ENCODE measurements around the gene ACVR1B. TPM values are rescaled to one million over a fixed set of nuclear protein-coding genes. Genes with fewer than 3 reads are reported as not detected.

ACVR1B gene
- total and polyA plus RNA-seq, 2 of the 8 experiments (the other 6 are each of a cell fraction or from before 2014, with no cell fraction given) = 16.0 to 19.2 TPM

DNA sequence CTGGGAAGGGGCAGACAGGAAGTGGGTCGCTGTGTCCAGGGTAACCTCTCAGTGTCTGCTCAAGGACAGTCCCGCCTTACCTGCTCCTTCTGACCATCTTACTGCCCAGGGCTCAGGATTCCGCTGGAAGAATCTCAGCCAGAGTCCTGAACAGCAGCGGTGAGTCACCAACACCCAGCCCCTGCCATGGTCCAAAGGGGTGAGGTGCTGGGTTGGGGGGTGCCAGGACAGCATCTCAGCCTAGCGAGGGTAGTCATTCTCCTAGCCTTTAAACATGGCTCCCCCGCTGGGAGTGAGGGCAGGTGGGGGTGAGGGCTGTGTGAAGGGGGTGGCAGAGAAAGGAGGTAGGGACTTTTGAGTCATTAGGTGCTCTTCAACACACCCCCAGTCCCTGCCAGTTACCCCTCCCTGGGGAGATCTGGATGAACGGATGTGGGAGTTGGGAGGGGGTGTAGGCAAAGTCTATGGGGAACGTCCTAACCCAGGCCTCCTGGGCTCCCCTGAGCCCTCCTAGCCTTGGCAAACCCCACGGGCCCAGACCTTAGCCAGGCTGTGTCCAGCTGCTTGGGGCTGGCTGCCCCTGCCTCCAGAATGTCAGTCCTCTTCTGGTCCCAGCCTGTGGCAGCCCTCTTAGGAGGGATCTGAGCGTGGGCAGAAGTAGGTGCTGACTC, 57.7 kb downstream of the ACVR1B start:
- no peak overlapping the region for H2BK5ac ChIP-seq (ENCODE audit: low read depth, low read length)
- no peak for DNase-seq (ENCODE audit: low read depth in 1 of 2, low spot score in 2 of 2)
- peak overlapping the region; percentile 90; the same call in 1 of the 2 replicates for H2BK20ac ChIP-seq (ENCODE audit: low read length)
- no peak overlapping the region for H3K56ac ChIP-seq (replicated peaks; ENCODE audit: insufficient read length, low read depth, low read length)
- peak overlapping the region; percentile 29 for H4K91ac ChIP-seq (replicated peaks; ENCODE audit: insufficient read length, low read length)
- no peak overlapping the region for H3K4ac ChIP-seq (replicated peaks; ENCODE audit: insufficient read length, low read depth, low read length)
- no peak overlapping the region for H3K23ac ChIP-seq (ENCODE audit: insufficient read length)
- peak overlapping the region in 1 of 2 experiments; percentile 27; a peak in 1 of 4 replicates for H3K4me2 ChIP-seq (ENCODE audit: insufficient read depth in 1 of 2, low read depth in 2 of 2, low read length in 2 of 2)
- no peaks in the 10 kb centered on the region for H3K9me3 ChIP-seq (ENCODE audit: insufficient read depth in 2 of 2, low read depth in 1 of 2, low read length in 1 of 2)
- peaks cover 19 to 66% (median 59%) of the 10 kb centered on the region in 4 experiments for H3K27me3 ChIP-seq (replicated peaks in 1 of 4; ENCODE audit: control insufficient read depth in 3 of 4, extremely low read depth in 1 of 4, insufficient read depth in 3 of 4, low read length in 3 of 4)
- no peak overlapping the region for H3K14ac ChIP-seq (ENCODE audit: insufficient read length)
- POLR2A ChIA-PET (ENCODE audit: partially characterized antibody) = interaction anchor here (0.7 to 6.5 kb wide), 8 partner anchors 10 to 117 kb away, joined by 3 to 62 read pairs (median 5); partner anchors contain the start of gene NR4A1
- no peak overlapping the region for H4K8ac ChIP-seq (ENCODE audit: extremely low read depth, insufficient read depth, low read length)
- H3K79me2 ChIP-seq (ENCODE audit: control insufficient read depth in 1 of 2, insufficient read depth in 2 of 2, low read length in 2 of 2) = no peaks in the 10 kb centered on the region
- no peak overlapping the region for H3K4me3 ChIP-seq (ENCODE audit: extremely low read depth in 1 of 4, insufficient read depth in 2 of 4, low read depth in 3 of 4, low read length in 4 of 4)
- H3K4me1 ChIP-seq (replicated peaks in 1 of 4; ENCODE audit: control insufficient read depth in 3 of 4, insufficient read depth in 4 of 4, low read length in 3 of 4) = peaks cover 5 to 40% (median 22%) of the 10 kb centered on the region in 4 experiments
- H4K5ac ChIP-seq (ENCODE audit: insufficient read length, low read depth, low read length) = no peak overlapping the region
- H3K23me2 ChIP-seq (ENCODE audit: low read depth, low read length) = peaks cover 10% of the 10 kb centered on the region; the same call in 1 of the 2 replicates
- TF ChIP-seq CTBP2 (IDR thresholded peaks at IDR 0.05; ENCODE audit: borderline replicate concordance, insufficient read depth, insufficient read length, low read length) (no peak), PHF8 (conservative IDR thresholded peaks at IDR 0.05; ENCODE audit: low read depth, low read length) (no peak), KDM1A (IDR thresholded peaks at IDR 0.05; ENCODE audit: borderline replicate concordance, low read length) (no peak), SIX5 (IDR thresholded peaks at IDR 0.05; ENCODE audit: low read depth, low read length) (no peak), SRF (IDR thresholded peaks at IDR 0.05; ENCODE audit: low read depth, low read length) (no peak), CHD2 (IDR thresholded peaks at IDR 0.05; ENCODE audit: low read length) (no peak), SP1 (IDR thresholded peaks at IDR 0.05; ENCODE audit: low read depth, low read length) (no peak), BRCA1 (IDR thresholded peaks at IDR 0.05; ENCODE audit: low read depth, low read length) (no peak)
- TF ChIP-seq, protein P1, sequence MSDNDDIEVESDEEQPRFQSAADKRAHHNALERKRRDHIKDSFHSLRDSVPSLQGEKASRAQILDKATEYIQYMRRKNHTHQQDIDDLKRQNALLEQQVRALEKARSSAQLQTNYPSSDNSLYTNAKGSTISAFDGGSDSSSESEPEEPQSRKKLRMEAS (IDR thresholded peaks at IDR 0.05) = no peak
- TF ChIP-seq, protein P2, sequence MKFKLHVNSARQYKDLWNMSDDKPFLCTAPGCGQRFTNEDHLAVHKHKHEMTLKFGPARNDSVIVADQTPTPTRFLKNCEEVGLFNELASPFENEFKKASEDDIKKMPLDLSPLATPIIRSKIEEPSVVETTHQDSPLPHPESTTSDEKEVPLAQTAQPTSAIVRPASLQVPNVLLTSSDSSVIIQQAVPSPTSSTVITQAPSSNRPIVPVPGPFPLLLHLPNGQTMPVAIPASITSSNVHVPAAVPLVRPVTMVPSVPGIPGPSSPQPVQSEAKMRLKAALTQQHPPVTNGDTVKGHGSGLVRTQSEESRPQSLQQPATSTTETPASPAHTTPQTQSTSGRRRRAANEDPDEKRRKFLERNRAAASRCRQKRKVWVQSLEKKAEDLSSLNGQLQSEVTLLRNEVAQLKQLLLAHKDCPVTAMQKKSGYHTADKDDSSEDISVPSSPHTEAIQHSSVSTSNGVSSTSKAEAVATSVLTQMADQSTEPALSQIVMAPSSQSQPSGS (IDR thresholded peaks at IDR 0.05; ENCODE audit: low read length) = no peak
- H3K27ac ChIP-seq (ENCODE audit: low read depth, low read length) = no peak overlapping the region
- peak overlapping the region; percentile 34; the same call in 1 of the 2 replicates for H2AK5ac ChIP-seq (ENCODE audit: low read depth, low read length)
- H2BK12ac ChIP-seq (ENCODE audit: low read depth, low read length) = peak overlapping the region; percentile 90; the same call in 1 of the 2 replicates
- no peak overlapping the region; the same call in 1 of the 2 replicates for H3K18ac ChIP-seq (ENCODE audit: extremely low read depth, low read length)
- H2BK15ac ChIP-seq (ENCODE audit: low read length) = peak overlapping the region; percentile 98
- WGBS, 2 experiments (ENCODE audit: extremely low coverage in 1 of 2, insufficient coverage in 1 of 2, insufficient read length in 1 of 2, insufficient replicate concordance in 2 of 2, low coverage in 1 of 2, low lambda C conversion rate in 2 of 2, missing lambda C conversion rate in 1 of 2) = 82% methylated on average over 10 of the region's 10 CpGs; no CpG with 5 or more reads in 1 of the 2 experiments
- H3K36me3 ChIP-seq (ENCODE audit: control insufficient read depth in 2 of 4, insufficient read depth in 4 of 4, low read length in 3 of 4) = no peaks in the 10 kb centered on the region; a peak in 1 of 8 replicates
- H3K9ac ChIP-seq (replicated peaks in 1 of 4; ENCODE audit: extremely low read depth in 1 of 4, low read depth in 3 of 4, low read length in 3 of 4) = no peak overlapping the region
- CTCF ChIA-PET (ENCODE audit: partially characterized antibody) = interaction anchor here (0.7 to 38.2 kb wide), 14 partner anchors 10 to 212 kb away, joined by 3 to 1249 read pairs (median 4); partner anchors contain the start of genes ATG101, NR4A1 and SMIM41
- H2BK120ac ChIP-seq (replicated peaks; ENCODE audit: low read depth, low read length) = no peak overlapping the region
- H3K79me1 ChIP-seq (ENCODE audit: low read depth, low read length) = no peaks in the 10 kb centered on the region
- no peak overlapping the region for H2AFZ ChIP-seq (ENCODE audit: low read length)
- peaks cover 0 to 3% of the 10 kb centered on the region in 2 experiments for H4K20me1 ChIP-seq (replicated peaks in 1 of 2; ENCODE audit: control insufficient read depth in 1 of 2, insufficient read depth in 2 of 2, low read length in 2 of 2)
- no peak for FAIRE-seq
